ENCODE data around the gene CATSPERE.

Gene CATSPERE

GRCh38 chr1:244653439-244654107 lies 192.5 kb downstream of the CATSPERE start:
- Histone ChIP-seq H3K4ac (ENCODE audit: low read length) (no peak overlapping the region), H3K14ac (ENCODE audit: low read length) (no peak overlapping the region), H3K9me3 (replicated peaks in 1 of 2; ENCODE audit: control insufficient read depth in 2 of 2, insufficient read depth in 1 of 2, low read depth in 1 of 2, low read length in 2 of 2) (peaks cover 0 to 8% of the 10 kb centered on the region in 2 donors), H3K27me3 (ENCODE audit: control insufficient read depth in 3 of 3, insufficient read depth in 3 of 3, low read depth in 1 of 3, low read length in 3 of 3) (no peaks in the 10 kb centered on the region), H3K36me3 (replicated peaks in 1 of 2; ENCODE audit: control insufficient read depth in 2 of 2, insufficient read depth in 2 of 2, low read length in 2 of 2) (peaks cover 3 to 24% of the 10 kb centered on the region in 2 donors), H3K4me2 (ENCODE audit: insufficient read depth, low read length, poor library complexity, severe bottlenecking) (peak overlapping the region; percentile 83), H3K79me1 (ENCODE audit: low read depth, low read length) (no peaks in the 10 kb centered on the region), H3K18ac (ENCODE audit: low read length) (peak overlapping the region; percentile 83), H2BK120ac (ENCODE audit: low read depth, low read length) (no peak overlapping the region), H4K91ac (ENCODE audit: low read depth, low read length, poor library complexity) (no peak overlapping the region), H3K23ac (ENCODE audit: low read depth, low read length, poor library complexity) (no peak overlapping the region), H2AFZ (ENCODE audit: low read length) (peak overlapping the region; percentile 90), H2BK15ac (ENCODE audit: low read length) (no peak overlapping the region), H3K4me3 (ENCODE audit: low read length in 2 of 2) (peak overlapping the region; percentile 59 to 92), H2BK5ac (ENCODE audit: low read length) (peak overlapping the region; percentile 67), H3K27ac (replicated peaks; ENCODE audit: low read length) (peak overlapping the region; percentile 78), H4K8ac (ENCODE audit: low read depth, low read length) (no peak overlapping the region), H2BK12ac (ENCODE audit: low read length) (no peak overlapping the region), H3K4me1 (ENCODE audit: control insufficient read depth in 2 of 2, insufficient read depth in 1 of 2, low read depth in 1 of 2, low read length in 2 of 2) (peaks cover 9 to 10% of the 10 kb centered on the region in 2 donors), H3K9ac (ENCODE audit: low read depth, low read length, poor library complexity) (peak overlapping the region; percentile 46), H2AK5ac (ENCODE audit: low read depth, low read length) (no peak overlapping the region)
- WGBS, 2 donors (ENCODE audit: extremely low coverage in 2 of 2, insufficient read length in 2 of 2, insufficient replicate concordance in 1 of 2): no CpG with 5 or more reads among the region's 34 CpGs
- DNase-seq (ENCODE audit: low spot score): no peak

- Histone ChIP-seq H2BK12ac (ENCODE audit: low read length) (no peak overlapping the region), H2BK15ac (ENCODE audit: low read length) (no peak overlapping the region), H4K91ac (ENCODE audit: low read depth, low read length, poor library complexity) (no peak overlapping the region), H3K27me3 (ENCODE audit: control insufficient read depth in 3 of 3, insufficient read depth in 3 of 3, low read depth in 1 of 3, low read length in 3 of 3) (no peaks in the 10 kb centered on the region), H4K8ac (ENCODE audit: low read depth, low read length) (no peak overlapping the region), H3K36me3 (replicated peaks in 1 of 2; ENCODE audit: control insufficient read depth in 2 of 2, insufficient read depth in 2 of 2, low read length in 2 of 2) (peaks cover 5 to 29% of the 10 kb centered on the region in 2 donors), H3K9me3 (replicated peaks in 1 of 2; ENCODE audit: control insufficient read depth in 2 of 2, insufficient read depth in 1 of 2, low read depth in 1 of 2, low read length in 2 of 2) (peaks cover 0 to 8% of the 10 kb centered on the region in 2 donors), H2BK120ac (ENCODE audit: low read depth, low read length) (no peak overlapping the region), H3K79me1 (ENCODE audit: low read depth, low read length) (peaks cover 2% of the 10 kb centered on the region), H3K14ac (ENCODE audit: low read length) (no peak overlapping the region), H2BK5ac (ENCODE audit: low read length) (no peak overlapping the region), H3K4me1 (ENCODE audit: control insufficient read depth in 2 of 2, insufficient read depth in 1 of 2, low read depth in 1 of 2, low read length in 2 of 2) (peaks cover 9 to 10% of the 10 kb centered on the region in 2 donors), H3K23ac (ENCODE audit: low read depth, low read length, poor library complexity) (no peak overlapping the region), H3K4me2 (ENCODE audit: insufficient read depth, low read length, poor library complexity, severe bottlenecking) (peak overlapping the region; percentile 83), H3K9ac (ENCODE audit: low read depth, low read length, poor library complexity) (no peak overlapping the region), H2AK5ac (ENCODE audit: low read depth, low read length) (no peak overlapping the region), H3K27ac (replicated peaks; ENCODE audit: low read length) (no peak overlapping the region), H3K4ac (ENCODE audit: low read length) (no peak overlapping the region), H3K4me3 (ENCODE audit: low read length in 2 of 2) (peak overlapping the region; percentile 59 to 92), H3K18ac (ENCODE audit: low read length) (no peak overlapping the region), H2AFZ (ENCODE audit: low read length) (no peak overlapping the region)
- peak; percentile 3 for DNase-seq (ENCODE audit: low spot score)
- no CpG with 5 or more reads among the region's 8 CpGs for WGBS, 2 donors (ENCODE audit: extremely low coverage in 2 of 2, insufficient read length in 2 of 2, insufficient replicate concordance in 1 of 2)
Measured at GRCh38 chr1:244654108-244655038, 193.3 kb downstream of the CATSPERE start.

GRCh38 chr1:244655186-244655585 lies 194.1 kb downstream of the CATSPERE start:
- H3K27ac ChIP-seq (replicated peaks; ENCODE audit: low read length): no peak overlapping the region
- no peak overlapping the region for H2BK120ac ChIP-seq (ENCODE audit: low read depth, low read length)
- H3K23ac ChIP-seq (ENCODE audit: low read depth, low read length, poor library complexity): no peak overlapping the region
- H2BK12ac ChIP-seq (ENCODE audit: low read length): no peak overlapping the region
- H3K27me3 ChIP-seq (ENCODE audit: control insufficient read depth in 3 of 3, insufficient read depth in 3 of 3, low read depth in 1 of 3, low read length in 3 of 3): no peaks in the 10 kb centered on the region
- no peak overlapping the region for H2AFZ ChIP-seq (ENCODE audit: low read length)
- no peak overlapping the region for H4K8ac ChIP-seq (ENCODE audit: low read depth, low read length)
- peaks cover 9 to 10% of the 10 kb centered on the region in 2 donors for H3K4me1 ChIP-seq (ENCODE audit: control insufficient read depth in 2 of 2, insufficient read depth in 1 of 2, low read depth in 1 of 2, low read length in 2 of 2)
- no peak overlapping the region for H3K14ac ChIP-seq (ENCODE audit: low read length)
- peak overlapping the region in 1 of 2 donors; percentile 59 for H3K4me3 ChIP-seq (ENCODE audit: low read length in 2 of 2)
- H2BK15ac ChIP-seq (ENCODE audit: low read length): no peak overlapping the region
- no peak overlapping the region for H4K91ac ChIP-seq (ENCODE audit: low read depth, low read length, poor library complexity)
- peaks cover 3% of the 10 kb centered on the region for H3K79me1 ChIP-seq (ENCODE audit: low read depth, low read length)
- H3K9ac ChIP-seq (ENCODE audit: low read depth, low read length, poor library complexity): no peak overlapping the region
- no peak overlapping the region for H3K4me2 ChIP-seq (ENCODE audit: insufficient read depth, low read length, poor library complexity, severe bottlenecking)
- H3K9me3 ChIP-seq (replicated peaks in 1 of 2; ENCODE audit: control insufficient read depth in 2 of 2, insufficient read depth in 1 of 2, low read depth in 1 of 2, low read length in 2 of 2): peaks cover 0 to 12% of the 10 kb centered on the region in 2 donors
- peaks cover 7 to 36% of the 10 kb centered on the region in 2 donors for H3K36me3 ChIP-seq (replicated peaks in 1 of 2; ENCODE audit: control insufficient read depth in 2 of 2, insufficient read depth in 2 of 2, low read length in 2 of 2)
- no peak overlapping the region for H3K18ac ChIP-seq (ENCODE audit: low read length)
- no peak for DNase-seq (ENCODE audit: low spot score)
- H2BK5ac ChIP-seq (ENCODE audit: low read length): no peak overlapping the region
- no CpG with 5 or more reads among the region's 1 CpG for WGBS, 2 donors (ENCODE audit: extremely low coverage in 2 of 2, insufficient read length in 2 of 2, insufficient replicate concordance in 1 of 2)
- H3K4ac ChIP-seq (ENCODE audit: low read length): no peak overlapping the region
- H2AK5ac ChIP-seq (ENCODE audit: low read depth, low read length): no peak overlapping the region

GRCh38 chr1:244657421-244657820 lies 196.3 kb downstream of the CATSPERE start:
- H2BK12ac ChIP-seq (ENCODE audit: low read length): no peak overlapping the region
- H3K4me3 ChIP-seq (ENCODE audit: low read length in 2 of 2): no peak overlapping the region
- no peak overlapping the region for H2BK15ac ChIP-seq (ENCODE audit: low read length)
- H3K9ac ChIP-seq (ENCODE audit: low read depth, low read length, poor library complexity): no peak overlapping the region
- H3K23ac ChIP-seq (ENCODE audit: low read depth, low read length, poor library complexity): no peak overlapping the region
- H3K27me3 ChIP-seq (ENCODE audit: control insufficient read depth in 3 of 3, insufficient read depth in 3 of 3, low read depth in 1 of 3, low read length in 3 of 3): no peaks in the 10 kb centered on the region
- peaks cover 7 to 46% of the 10 kb centered on the region in 2 donors for H3K36me3 ChIP-seq (replicated peaks in 1 of 2; ENCODE audit: control insufficient read depth in 2 of 2, insufficient read depth in 2 of 2, low read length in 2 of 2)
- WGBS, 2 donors (ENCODE audit: extremely low coverage in 2 of 2, insufficient read length in 2 of 2, insufficient replicate concordance in 1 of 2): no CpG with 5 or more reads among the region's 3 CpGs
- no peak overlapping the region for H3K14ac ChIP-seq (ENCODE audit: low read length)
- peaks cover 4 to 7% of the 10 kb centered on the region in 2 donors for H3K4me1 ChIP-seq (ENCODE audit: control insufficient read depth in 2 of 2, insufficient read depth in 1 of 2, low read depth in 1 of 2, low read length in 2 of 2)
- H3K4ac ChIP-seq (ENCODE audit: low read length): no peak overlapping the region
- H3K27ac ChIP-seq (replicated peaks; ENCODE audit: low read length): no peak overlapping the region
- no peak overlapping the region for H4K8ac ChIP-seq (ENCODE audit: low read depth, low read length)
- no peak overlapping the region for H2BK120ac ChIP-seq (ENCODE audit: low read depth, low read length)
- no peak overlapping the region for H4K91ac ChIP-seq (ENCODE audit: low read depth, low read length, poor library complexity)
- no peak overlapping the region for H3K4me2 ChIP-seq (ENCODE audit: insufficient read depth, low read length, poor library complexity, severe bottlenecking)
- H2BK5ac ChIP-seq (ENCODE audit: low read length): no peak overlapping the region
- H2AK5ac ChIP-seq (ENCODE audit: low read depth, low read length): no peak overlapping the region
- H3K79me1 ChIP-seq (ENCODE audit: low read depth, low read length): peaks cover 3% of the 10 kb centered on the region
- H3K18ac ChIP-seq (ENCODE audit: low read length): no peak overlapping the region
- H2AFZ ChIP-seq (ENCODE audit: low read length): no peak overlapping the region
- DNase-seq (ENCODE audit: low spot score): no peak
- peaks cover 0 to 21% of the 10 kb centered on the region in 2 donors for H3K9me3 ChIP-seq (replicated peaks in 1 of 2; ENCODE audit: control insufficient read depth in 2 of 2, insufficient read depth in 1 of 2, low read depth in 1 of 2, low read length in 2 of 2)
